Amniotic stem cell (primary cell): Measurements from ENCODE around the gene LITAFD.

Experiments used
- DNase-seq: peaks from one replicate; lab custom pipeline; 2025; lab: John Stamatoyannopoulos, UW

The LITAFD gene

DNA sequence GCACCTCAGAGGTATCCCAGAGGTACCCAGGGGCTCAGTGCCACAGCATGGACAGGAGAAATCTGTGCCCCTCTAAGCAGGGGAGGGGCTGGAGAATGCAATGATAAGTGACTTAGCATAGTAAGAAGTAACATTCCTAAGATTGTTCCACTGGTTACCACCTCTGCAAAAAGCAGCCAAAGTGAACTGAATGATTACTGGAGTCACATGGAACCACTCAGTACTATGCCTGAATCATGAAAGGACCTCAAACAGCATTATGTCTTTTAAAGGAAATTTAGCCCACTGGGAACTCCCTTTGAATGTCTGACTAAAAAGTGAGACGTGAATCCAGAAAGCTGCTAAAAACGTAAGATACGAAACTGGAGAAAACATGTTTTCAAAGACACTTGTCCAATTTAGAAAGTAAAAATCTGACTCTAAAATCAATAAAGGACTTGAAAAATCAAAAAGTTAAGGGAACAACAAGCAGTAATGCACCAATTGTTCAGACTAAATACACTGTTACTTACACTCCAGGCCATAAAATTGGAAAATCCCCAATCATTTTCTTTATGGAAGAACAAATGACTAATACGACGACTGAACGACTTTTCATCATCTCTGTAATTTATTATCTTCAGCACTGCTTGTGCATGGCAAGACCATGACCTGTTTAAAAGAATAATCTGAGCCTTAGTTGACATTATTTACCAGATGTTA, 38.6 kb downstream of the LITAFD start:
- no peak for DNase-seq

DNA sequence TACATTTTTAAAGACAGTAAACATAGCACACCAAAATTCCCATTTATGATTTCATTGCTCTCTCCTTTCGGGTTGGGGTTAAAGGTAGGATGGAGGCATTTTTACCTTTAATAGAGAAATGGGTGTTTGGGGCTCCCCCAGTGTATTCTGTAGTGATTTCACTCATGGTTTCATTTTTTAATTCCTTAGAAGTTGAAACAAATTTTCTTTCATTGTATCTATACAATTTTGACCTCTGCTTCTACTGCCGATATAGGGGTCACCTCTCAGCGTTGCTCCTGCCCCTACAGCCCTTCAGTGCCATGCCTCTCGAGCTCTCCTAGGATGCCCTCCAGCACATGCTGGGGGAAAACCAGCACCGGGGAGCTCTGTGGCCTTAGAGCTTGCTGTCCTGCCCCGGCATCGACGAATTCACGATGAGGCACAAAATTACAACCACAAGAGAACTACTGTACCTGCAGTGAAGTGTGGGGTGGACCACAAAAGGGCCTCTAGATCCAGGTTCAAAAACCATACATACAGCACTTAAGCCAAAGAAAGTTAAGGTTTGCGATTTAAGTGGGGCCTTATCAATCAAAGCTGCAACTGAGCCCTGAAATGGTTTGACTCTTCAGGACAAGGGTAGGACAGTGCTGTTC, 39.3 kb downstream of the LITAFD start:
- no peak for DNase-seq

DNA sequence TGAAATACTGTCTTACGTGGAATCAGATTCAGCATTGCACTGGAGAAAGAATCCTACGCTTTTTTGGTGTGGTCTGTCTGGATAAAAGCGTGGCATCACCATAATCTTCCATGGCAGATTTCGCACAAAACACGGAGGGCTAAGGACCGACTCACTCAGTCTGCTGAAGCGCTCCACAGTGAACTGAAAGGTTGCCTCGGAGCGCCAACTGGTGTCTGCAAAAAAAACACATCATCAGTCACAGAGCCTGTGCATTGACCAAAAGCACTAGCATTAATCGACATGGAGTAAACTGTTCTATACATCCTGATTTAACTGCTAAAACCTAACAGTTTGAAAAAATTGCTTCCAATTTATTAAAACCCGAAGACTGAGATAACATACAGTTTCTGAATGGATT, 41.0 kb downstream of the LITAFD start:
- DNase-seq: no peak

DNA sequence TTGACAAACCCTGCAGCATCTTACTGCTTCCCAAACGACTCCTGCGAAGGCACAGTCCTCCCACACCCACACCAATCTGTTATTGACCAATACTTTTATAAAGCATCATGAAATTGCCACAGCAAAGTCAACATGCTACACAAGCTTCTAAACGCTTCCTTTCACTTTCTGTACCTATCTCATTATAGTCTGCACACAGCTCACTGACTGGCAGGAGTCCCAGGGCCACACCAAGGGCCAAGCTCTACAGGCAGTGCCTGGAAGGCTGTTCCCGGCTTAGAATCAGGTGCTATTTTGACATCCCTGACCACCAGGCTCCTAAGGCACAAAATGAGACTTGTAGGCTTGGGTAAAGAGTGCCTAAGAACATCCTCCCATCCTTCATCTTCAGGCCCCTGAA, 42.1 kb downstream of the LITAFD start:
- no peak for DNase-seq

DNA sequence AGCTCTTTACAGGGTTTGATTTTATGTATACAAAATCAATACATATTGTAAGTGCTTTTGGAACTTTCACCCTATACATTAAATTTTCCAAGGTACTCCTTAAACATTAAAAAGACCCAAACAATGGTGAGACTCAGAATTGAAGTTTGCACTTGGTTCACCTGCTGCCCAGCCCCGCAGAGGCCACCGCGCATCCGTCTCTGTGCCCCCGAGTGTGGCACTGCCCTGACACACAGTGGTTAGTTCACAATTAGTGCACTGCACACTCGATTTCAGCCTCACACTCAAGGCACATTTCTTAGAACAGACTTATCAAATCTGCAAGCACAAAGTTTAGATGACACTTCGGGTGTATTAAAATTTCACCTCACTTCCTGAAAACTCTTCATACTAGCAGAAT, 43.3 kb downstream of the LITAFD start:
- no peak for DNase-seq

DNA sequence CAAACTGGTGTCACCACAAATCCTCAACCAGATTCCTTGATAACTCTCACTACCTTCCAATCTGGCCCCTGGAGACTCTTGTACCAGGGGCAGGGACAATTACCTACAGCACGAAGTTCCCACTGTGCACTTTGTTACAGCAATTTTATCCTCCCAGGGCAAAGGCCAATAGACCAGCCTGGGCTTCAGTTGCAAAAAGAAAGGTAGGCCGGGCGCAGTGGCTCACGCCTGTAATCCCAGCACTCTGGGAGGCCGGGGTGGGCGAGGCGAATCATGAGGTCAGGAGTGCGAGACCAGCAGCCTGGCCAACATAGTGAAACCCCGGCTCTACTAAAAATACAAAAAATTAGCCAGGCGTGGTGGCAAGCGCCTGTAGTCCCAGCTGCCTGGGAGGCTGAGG, 44.7 kb downstream of the LITAFD start:
- no peak for DNase-seq

DNA sequence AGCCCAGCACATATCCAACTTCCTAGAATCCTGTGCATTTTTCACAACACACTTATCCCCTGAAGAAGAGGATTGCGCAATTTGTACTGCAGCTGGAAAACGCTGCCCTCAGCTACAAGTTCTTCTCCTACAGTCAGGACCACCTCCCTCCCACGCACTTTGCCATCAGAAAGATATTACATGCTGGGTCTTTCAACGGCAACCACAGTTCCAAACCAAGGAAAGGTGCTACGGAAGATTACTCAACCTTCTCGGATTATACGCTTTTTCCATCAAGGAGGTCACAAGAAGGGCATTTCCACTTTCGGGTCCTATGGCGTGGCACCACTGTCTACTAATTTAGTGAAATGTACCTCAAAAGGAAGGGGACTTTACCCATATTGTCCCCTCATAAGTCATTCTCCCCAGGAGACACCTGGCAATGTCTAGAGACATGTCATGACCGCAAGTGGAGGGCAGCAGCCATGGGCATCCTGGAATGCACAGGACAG, 46.4 kb downstream of the LITAFD start:
- no peak for DNase-seq

DNA sequence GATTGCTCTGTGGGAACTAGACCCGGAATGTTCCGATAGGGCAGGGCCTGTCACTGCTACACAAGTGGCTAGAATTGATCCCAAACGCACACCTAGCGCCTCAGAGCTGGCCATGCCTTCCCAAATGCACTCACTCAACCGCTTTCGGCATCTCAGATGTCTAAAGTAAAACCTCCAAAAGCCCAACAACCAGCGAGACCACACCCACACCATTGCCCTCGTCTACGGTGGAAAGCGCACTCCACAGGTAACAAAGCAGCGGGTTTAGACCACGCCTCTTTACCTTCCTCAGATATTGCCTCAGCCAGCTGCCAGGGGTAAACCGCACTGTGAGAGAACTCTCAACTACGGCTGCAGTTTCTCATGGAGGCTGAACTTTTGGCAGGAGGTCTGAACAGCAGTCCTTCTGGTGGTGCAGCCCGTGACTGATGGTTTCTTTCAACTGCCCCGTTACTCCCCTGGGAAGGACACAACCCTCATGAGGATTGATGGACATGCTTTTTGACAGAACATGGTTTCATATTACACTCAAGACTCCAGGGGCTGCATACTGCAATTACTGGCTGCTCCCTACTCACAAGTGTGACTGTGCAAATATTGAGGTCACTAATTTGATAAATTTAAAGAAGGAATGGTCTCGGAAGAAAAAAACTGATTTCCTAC, 47.1 kb downstream of the LITAFD start:
- DNase-seq: no peak

DNA sequence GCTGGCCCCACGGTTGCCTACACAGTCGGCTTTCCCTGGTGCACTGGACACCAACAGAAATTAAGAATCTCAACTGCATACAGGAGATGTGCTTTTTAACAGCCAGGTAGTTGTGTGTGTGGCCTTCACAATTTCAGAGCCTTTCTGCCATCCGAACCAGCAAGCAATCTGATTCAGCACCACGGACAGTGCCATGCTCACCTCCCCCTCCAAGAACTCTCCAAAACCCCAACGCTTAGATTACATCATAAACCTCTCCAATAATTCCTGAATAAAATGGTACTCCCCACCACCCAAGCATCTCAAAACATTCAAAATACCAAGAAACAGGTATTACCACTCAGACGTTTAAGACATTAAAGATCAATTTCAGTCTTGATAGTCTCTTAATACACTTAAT, 49.7 kb downstream of the LITAFD start:
- DNase-seq: no peak

DNA sequence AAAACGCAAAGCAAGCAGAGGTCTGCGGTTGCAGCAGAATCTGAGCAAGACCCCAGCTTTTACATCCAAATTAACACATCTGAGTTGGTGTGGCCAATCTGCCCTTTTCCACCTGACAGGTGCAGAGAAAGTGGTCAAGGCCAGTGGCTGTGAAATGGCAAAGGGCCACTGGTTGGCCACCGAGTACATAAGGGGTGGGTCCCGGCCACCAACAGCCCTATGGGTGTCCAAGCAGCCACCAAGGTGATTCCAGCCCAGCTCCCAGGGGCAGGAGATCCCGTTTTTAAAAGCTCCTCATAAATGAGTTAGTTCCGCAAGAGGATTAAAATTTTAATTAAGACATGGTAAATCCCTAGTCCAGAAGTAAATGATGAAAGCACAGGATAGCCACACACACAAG, 52.5 kb downstream of the LITAFD start:
- no peak for DNase-seq
